ENCODE measurements around the gene PLBD1.
A peak's percentile ranks its signal among the peaks of the same experiment; 100 is the strongest.

The PLBD1 gene

GRCh38 chr12:14505626-14506596 lies 61.8 kb downstream of the PLBD1 start:
- no peak for DNase-seq (ENCODE audit: low read depth in 3 of 3)

GRCh38 chr12:14495326-14495725 lies 72.4 kb downstream of the PLBD1 start:
- no peak for DNase-seq (ENCODE audit: low read depth in 3 of 3)

- no peak for DNase-seq (ENCODE audit: low read depth in 3 of 3)
These were observed 84.8 kb downstream of the PLBD1 start for GRCh38 chr12:14482886-14483285.

GRCh38 chr12:14482361-14482760 lies 85.3 kb downstream of the PLBD1 start:
- DNase-seq (ENCODE audit: low read depth in 3 of 3), result no peak

GRCh38 chr12:14481201-14481600 lies 86.5 kb downstream of the PLBD1 start:
- DNase-seq (ENCODE audit: low read depth in 3 of 3), result no peak

GRCh38 chr12:14479004-14479403 lies 88.7 kb downstream of the PLBD1 start:
- DNase-seq (ENCODE audit: low read depth in 3 of 3), result no peak

- DNase-seq (ENCODE audit: low read depth in 3 of 3), result no peak
These were observed 93.9 kb downstream of the PLBD1 start for GRCh38 chr12:14473707-14474287.

- peak in 1 of 3 donors; percentile 11 for DNase-seq (ENCODE audit: low read depth in 3 of 3)
These were observed 96.2 kb downstream of the PLBD1 start for GRCh38 chr12:14471497-14471896.

- DNase-seq (ENCODE audit: low read depth in 3 of 3), result no peak
These were observed 107.4 kb downstream of the PLBD1 start for GRCh38 chr12:14460212-14460841.

GRCh38 chr12:14454098-14454907 lies 113.4 kb downstream of the PLBD1 start:
- DNase-seq (ENCODE audit: low read depth in 3 of 3), result no peak
